Measurements from ENCODE around the gene ZNF814.

GRCh38 chr19:57812226-57812625 lies 76.6 kb downstream of the ZNF814 start:
- TF ChIP-seq POLR2AphosphoS5 (IDR thresholded peaks at IDR 0.05): no peak
- TF ChIP-seq CTCF (IDR thresholded peaks at IDR 0.05): no peak
